Astrocyte (in vitro differentiated cells and primary cell): ENCODE data around the gene DPYSL3. TPM values are rescaled to one million over a fixed set of nuclear protein-coding genes. Genes with fewer than 3 reads are reported as not detected.
A peak's percentile ranks its signal among the peaks of the same experiment; 100 is the strongest.

Experiments
- DNase-seq: peaks from one replicate; pipeline ENCODE4 v3.0.0-alpha.2; 2010; ENCODE audit warnings: low read depth
- FAIRE-seq: peaks from 2 replicates; lab custom pipeline; 2011; peaks lifted over from hg19 to GRCh38; lab: Jason Lieb, UNC
- H2AFZ ChIP-seq: 2 replicates; pipeline ENCODE4 v1.6.0; 2012; ENCODE audit warnings: low read depth, low read length, inconsistent platforms
- H3K27ac ChIP-seq: 2 replicates; pipeline ENCODE4 v1.5.1; 2011; ENCODE audit warnings: low read depth, low read length, inconsistent platforms
- H3K27me3 ChIP-seq: 2 replicates; pipeline ENCODE4 v1.6.0; 2011; ENCODE audit warnings: low read length, inconsistent platforms; ENCODE audit not compliant: insufficient read depth
- H3K36me3 ChIP-seq: 2 replicates; pipeline ENCODE4 v1.5.1; 2011; ENCODE audit warnings: low read length, inconsistent platforms; ENCODE audit not compliant: insufficient read depth
- H3K4me1 ChIP-seq: 2 replicates; pipeline ENCODE4 v1.5.1; 2011; ENCODE audit warnings: low read length, inconsistent platforms; ENCODE audit not compliant: insufficient read depth
- H3K4me2 ChIP-seq: 2 replicates; pipeline ENCODE4 v1.6.0; 2012; ENCODE audit warnings: low read length, inconsistent platforms
- H3K4me3 ChIP-seq: 2 replicates; pipeline ENCODE4 v1.5.1; 2011; ENCODE audit warnings: low read depth, mild to moderate bottlenecking, low read length, inconsistent platforms; ENCODE audit not compliant: insufficient read depth
- H3K79me2 ChIP-seq: 2 replicates; pipeline ENCODE4 v1.6.0; 2012; ENCODE audit warnings: mild to moderate bottlenecking, low read length, inconsistent platforms; ENCODE audit not compliant: insufficient read depth
- H3K9ac ChIP-seq: 2 replicates; pipeline ENCODE4 v1.6.0; 2012; ENCODE audit warnings: mild to moderate bottlenecking, low read length, inconsistent platforms
- H3K9me3 ChIP-seq: 2 replicates; pipeline ENCODE4 v1.5.1; 2012; ENCODE audit warnings: low read depth, mild to moderate bottlenecking, low read length, inconsistent platforms; ENCODE audit not compliant: insufficient read depth
- H4K20me1 ChIP-seq: 2 replicates; pipeline ENCODE4 v1.6.0; 2012; ENCODE audit warnings: low read length, inconsistent platforms; ENCODE audit not compliant: insufficient read depth
- H3K27ac Mint-ChIP-seq: one replicate; pipeline ENCODE4 v1.8.0; 2021; ENCODE audit warnings: mild to moderate bottlenecking, mixed read lengths; ENCODE audit not compliant: unreplicated experiment
- H3K27me3 Mint-ChIP-seq: one replicate; pipeline ENCODE4 v1.8.0; 2021; ENCODE audit warnings: low read depth, mixed read lengths; ENCODE audit not compliant: unreplicated experiment
- H3K36me3 Mint-ChIP-seq: one replicate; pipeline ENCODE4 v1.8.0; 2021; ENCODE audit warnings: low read depth, mixed read lengths; ENCODE audit not compliant: unreplicated experiment
- H3K4me1 Mint-ChIP-seq: one replicate; pipeline ENCODE4 v1.8.0; 2021; ENCODE audit warnings: low read depth, mixed read lengths; ENCODE audit not compliant: unreplicated experiment
- H3K4me3 Mint-ChIP-seq: one replicate; pipeline ENCODE4 v1.8.0; 2021; ENCODE audit warnings: mild to moderate bottlenecking, moderate library complexity, mixed read lengths; ENCODE audit not compliant: unreplicated experiment
- H3K9me3 Mint-ChIP-seq: one replicate; pipeline ENCODE4 v1.8.0; 2021; ENCODE audit warnings: mild to moderate bottlenecking, mixed read lengths; ENCODE audit not compliant: unreplicated experiment
- CTCF ChIP-seq: IDR thresholded peaks from 2 replicates; pipeline ENCODE4 v1.5.1; 2011; ENCODE audit warnings: low read depth, mild to moderate bottlenecking, inconsistent platforms, low read length, moderate library complexity; ENCODE audit not compliant: insufficient read depth
- EZH2 ChIP-seq: IDR thresholded peaks from 2 replicates; pipeline ENCODE4 v1.6.1; 2012; ENCODE audit warnings: mild to moderate bottlenecking, low read length, inconsistent platforms; ENCODE audit not compliant: insufficient read depth
- total RNA-seq: library from RNA; stranded (reverse); gene quantifications from 2 replicates; pipeline ENCODE4 v1.2.1, GENCODE V29; 2021

The DPYSL3 gene
- total RNA-seq, 1 donor from 2014 or later = 197 TPM

GRCh38 chr5:147359101-147359500, 150.8 kb downstream of the DPYSL3 start:
- no peak overlapping the region for H2AFZ ChIP-seq
- no peaks in the 10 kb centered on the region for H3K27me3 ChIP-seq
- Mint-ChIP-seq H3K36me3 (peaks cover 3% of the 10 kb centered on the region), H3K27me3 (peaks cover 3% of the 10 kb centered on the region), H3K9me3 (no peaks in the 10 kb centered on the region), H3K4me1 (peaks cover 8% of the 10 kb centered on the region), H3K27ac (no peak overlapping the region), H3K4me3 (no peak overlapping the region)
- H3K79me2 ChIP-seq = no peaks in the 10 kb centered on the region
- H3K4me1 ChIP-seq = peaks cover 3% of the 10 kb centered on the region
- no peak overlapping the region for H3K9ac ChIP-seq
- no peaks in the 10 kb centered on the region for H4K20me1 ChIP-seq
- H3K9me3 ChIP-seq = no peaks in the 10 kb centered on the region
- H3K4me2 ChIP-seq = peak overlapping the region; percentile 14
- H3K27ac ChIP-seq = no peak overlapping the region
- no peak overlapping the region for H3K4me3 ChIP-seq
- no peak for FAIRE-seq
- TF ChIP-seq EZH2 (no peak), CTCF (no peak)
- peak; percentile 33 for DNase-seq
- no peaks in the 10 kb centered on the region for H3K36me3 ChIP-seq

GRCh38 chr5:147349241-147349640, 160.6 kb downstream of the DPYSL3 start:
- Histone ChIP-seq H3K36me3 (no peaks in the 10 kb centered on the region), H3K4me2 (no peak overlapping the region), H4K20me1 (no peaks in the 10 kb centered on the region), H3K9ac (no peak overlapping the region), H2AFZ (no peak overlapping the region), H3K79me2 (no peaks in the 10 kb centered on the region), H3K27me3 (no peaks in the 10 kb centered on the region), H3K4me3 (no peak overlapping the region), H3K27ac (no peak overlapping the region), H3K9me3 (no peaks in the 10 kb centered on the region), H3K4me1 (no peaks in the 10 kb centered on the region)
- Mint-ChIP-seq H3K4me3 (no peak overlapping the region), H3K9me3 (peaks cover 2% of the 10 kb centered on the region), H3K27ac (no peak overlapping the region), H3K27me3 (peaks cover 2% of the 10 kb centered on the region), H3K36me3 (no peaks in the 10 kb centered on the region), H3K4me1 (peaks cover 6% of the 10 kb centered on the region)
- FAIRE-seq (no peak), DNase-seq (no peak)
- TF ChIP-seq EZH2 = no peak
- TF ChIP-seq CTCF = no peak

GRCh38 chr5:147348451-147348850, 161.4 kb downstream of the DPYSL3 start:
- Mint-ChIP-seq H3K4me1 (peaks cover 6% of the 10 kb centered on the region), H3K4me3 (no peak overlapping the region), H3K9me3 (peaks cover 2% of the 10 kb centered on the region), H3K36me3 (no peaks in the 10 kb centered on the region), H3K27me3 (peaks cover 2% of the 10 kb centered on the region), H3K27ac (no peak overlapping the region)
- Histone ChIP-seq H3K9me3 (no peaks in the 10 kb centered on the region), H3K27me3 (no peaks in the 10 kb centered on the region), H3K4me2 (no peak overlapping the region), H3K79me2 (no peaks in the 10 kb centered on the region), H3K4me1 (no peaks in the 10 kb centered on the region), H3K27ac (no peak overlapping the region), H3K36me3 (no peaks in the 10 kb centered on the region), H2AFZ (no peak overlapping the region), H4K20me1 (no peaks in the 10 kb centered on the region), H3K9ac (no peak overlapping the region), H3K4me3 (no peak overlapping the region)
- no peak for FAIRE-seq
- DNase-seq = no peak
- TF ChIP-seq EZH2 (no peak), CTCF (no peak)
